NCI-H187 (cell line): ENCODE measurements around the gene GSN.
"Not testable (repeated sequence)": the region's sequence is repeated elsewhere in the genome, so short reads cannot be mapped to it uniquely, and the experiment has no call there.

Source experiments
- DNase-seq, 2 experiments: peaks; one replicate each; lab custom pipeline; 2025; lab: John Stamatoyannopoulos, UW

Gene GSN

GRCh38 chr9:121288673-121289025, 20.7 kb downstream of the GSN start:
- no peak for DNase-seq

GRCh38 chr9:121289026-121289771, 21.2 kb downstream of the GSN start:
- no peak for DNase-seq

GRCh38 chr9:121289772-121290370, 21.9 kb downstream of the GSN start:
- DNase-seq = no peak

- DNase-seq = not testable (repeated sequence)
Observed at GRCh38 chr9:121291536-121291935, 23.6 kb downstream of the GSN start.

- DNase-seq = no peak
Observed at GRCh38 chr9:121292051-121292450, 24.1 kb downstream of the GSN start.

- no peak for DNase-seq
Observed at GRCh38 chr9:121292801-121293241, 24.9 kb downstream of the GSN start.

- no peak for DNase-seq
Observed at GRCh38 chr9:121294151-121294743, 26.3 kb downstream of the GSN start.

GRCh38 chr9:121294866-121295661, 27.1 kb downstream of the GSN start:
- DNase-seq = no peak

GRCh38 chr9:121295662-121296191, 27.8 kb downstream of the GSN start:
- DNase-seq = no peak

- DNase-seq = no peak
Observed at GRCh38 chr9:121296213-121297127, 28.5 kb downstream of the GSN start.

- no peak for DNase-seq
Observed at GRCh38 chr9:121297389-121297788, 29.4 kb downstream of the GSN start.

GRCh38 chr9:121298016-121298538, 30.1 kb downstream of the GSN start:
- no peak for DNase-seq

- DNase-seq = no peak
Observed at GRCh38 chr9:121298689-121299466, 30.9 kb downstream of the GSN start.

GRCh38 chr9:121299467-121300282, 31.7 kb downstream of the GSN start:
- no peak for DNase-seq

- no peak for DNase-seq
Observed at GRCh38 chr9:121300283-121301119, 32.5 kb downstream of the GSN start.

- DNase-seq = no peak
Observed at GRCh38 chr9:121301881-121302286, 33.9 kb downstream of the GSN start.

- no peak for DNase-seq
Observed at GRCh38 chr9:121302341-121302740, 34.4 kb downstream of the GSN start.

GRCh38 chr9:121302786-121303185, 34.8 kb downstream of the GSN start:
- DNase-seq = no peak
